CD14-positive monocyte (primary cell): ENCODE measurements around the gene TMEM94. TPM values are rescaled to one million over a fixed set of nuclear protein-coding genes. Genes with fewer than 3 reads are reported as not detected.

Source experiments
- DNase-seq, 3 donors: peaks; one replicate each; pipeline ENCODE4 v3.0.0-alpha.2; 2011 to 2022
- H2AFZ ChIP-seq: 2 replicates; pipeline ENCODE4 v1.6.0; 2012; ENCODE audit warnings: mild to moderate bottlenecking, low read depth, low read length, inconsistent platforms; ENCODE audit not compliant: insufficient read depth, poor library complexity, severe bottlenecking
- H3K27ac ChIP-seq, 2 donors: 1 replicate in 1 of 2; 2 replicates in 1 of 2; pipeline ENCODE4 v1.5.1; 2012 to 2013; ENCODE audit warnings: low read length in 2 of 2, control low read depth in 1 of 2, inconsistent platforms in 1 of 2, low read depth in 1 of 2, mild to moderate bottlenecking in 1 of 2
- H3K27me3 ChIP-seq, 2 donors: one replicate each; pipeline versions ENCODE4 v1.6.0 to v1.6.1; 2011 to 2013; ENCODE audit warnings: low read length in 2 of 2; ENCODE audit not compliant: control insufficient read depth in 2 of 2, insufficient read depth in 2 of 2
- H3K36me3 ChIP-seq, 2 donors: replicated peaks in 1 of 2; 1 replicate in 1 of 2; 2 replicates in 1 of 2; pipeline versions ENCODE4 v1.5.1 to v1.6.1; 2012 to 2013; ENCODE audit warnings: low read length in 2 of 2, control low read depth in 1 of 2, inconsistent platforms in 1 of 2, mild to moderate bottlenecking in 1 of 2; ENCODE audit not compliant: insufficient read depth in 2 of 2, control insufficient read depth in 1 of 2
- H3K4me1 ChIP-seq, 2 donors: 1 replicate in 1 of 2; 2 replicates in 1 of 2; pipeline versions ENCODE4 v1.5.1 to v1.6.1; 2012 to 2013; ENCODE audit warnings: low read length in 2 of 2, control low read depth in 1 of 2, inconsistent platforms in 1 of 2, mild to moderate bottlenecking in 1 of 2, moderate library complexity in 1 of 2; ENCODE audit not compliant: insufficient read depth in 2 of 2, control insufficient read depth in 1 of 2
- H3K4me2 ChIP-seq: replicated peaks from 2 replicates; pipeline ENCODE3; 2012; ENCODE audit warnings: low read length, moderate library complexity, mild to moderate bottlenecking; ENCODE audit not compliant: poor library complexity, severe bottlenecking; ENCODE audit errors: extremely low read depth
- H3K4me3 ChIP-seq, 3 experiments: fragments of 200-600 bp in 1 of 3; sonication (generic) in 1 of 3; replicated peaks in 1 of 3; 1 replicate in 2 of 3; 2 replicates in 1 of 3; pipeline ENCODE4 v1.5.1; 2011 to 2013; ENCODE audit warnings: low read length in 3 of 3, mild to moderate bottlenecking in 3 of 3, control low read depth in 2 of 3, low read depth in 2 of 3, inconsistent platforms in 1 of 3, moderate library complexity in 1 of 3
- H3K79me2 ChIP-seq: 2 replicates; pipeline ENCODE4 v1.6.0; 2012; ENCODE audit warnings: mild to moderate bottlenecking, control low read depth, inconsistent platforms, low read length, moderate library complexity; ENCODE audit not compliant: insufficient read depth
- H3K9ac ChIP-seq: 2 replicates; pipeline ENCODE4 v1.6.0; 2017; ENCODE audit warnings: low read length, mild to moderate bottlenecking; ENCODE audit not compliant: insufficient read depth, poor library complexity, severe bottlenecking
- H3K9me3 ChIP-seq, 2 donors: replicated peaks in 1 of 2; 1 replicate in 1 of 2; 2 replicates in 1 of 2; pipeline versions ENCODE4 v1.5.1 to v1.6.1; 2012 to 2013; ENCODE audit warnings: low read length in 2 of 2, control low read depth in 1 of 2; ENCODE audit not compliant: control insufficient read depth in 1 of 2, insufficient read depth in 1 of 2
- H4K20me1 ChIP-seq: 2 replicates; pipeline ENCODE4 v1.6.0; 2012; ENCODE audit warnings: mild to moderate bottlenecking, low read length, control low read depth, moderate library complexity; ENCODE audit not compliant: insufficient read depth
- H3K27ac Mint-ChIP-seq, 7 donors: one replicate each; pipeline ENCODE4 v1.8.0; 2020; ENCODE audit warnings: mild to moderate bottlenecking in 7 of 7, mixed read lengths in 7 of 7, moderate library complexity in 6 of 7, inconsistent platforms in 2 of 7
- H3K27me3 Mint-ChIP-seq, 3 donors: one replicate each; pipeline ENCODE4 v1.8.0; 2021 to 2022; ENCODE audit warnings: low read depth in 3 of 3, mild to moderate bottlenecking in 3 of 3, mixed read lengths in 3 of 3, moderate library complexity in 3 of 3, inconsistent platforms in 1 of 3
- H3K36me3 Mint-ChIP-seq, 2 donors: one replicate each; pipeline ENCODE4 v1.8.0; 2020; ENCODE audit warnings: mixed read lengths in 2 of 2, inconsistent platforms in 1 of 2, mild to moderate bottlenecking in 1 of 2
- H3K4me1 Mint-ChIP-seq: one replicate; pipeline ENCODE4 v1.8.0; 2020; ENCODE audit warnings: mild to moderate bottlenecking, mixed read lengths
- H3K4me3 Mint-ChIP-seq, 2 donors: one replicate each; pipeline ENCODE4 v1.8.0; 2020; ENCODE audit warnings: mild to moderate bottlenecking in 2 of 2, mixed read lengths in 2 of 2, moderate library complexity in 1 of 2
- H3K9me3 Mint-ChIP-seq, 7 donors: one replicate each; pipeline ENCODE4 v1.8.0; 2020 to 2022; ENCODE audit warnings: mixed read lengths in 7 of 7, mild to moderate bottlenecking in 6 of 7, moderate library complexity in 6 of 7, inconsistent platforms in 2 of 7
- CTCF ChIP-seq: fragments of 200-600 bp; IDR thresholded peaks from one replicate; pipeline ENCODE4 v1.8.0; 2022; ENCODE audit warnings: antibody characterized with exemption, mild to moderate bottlenecking
- WGBS: methylation state at CpG from one replicate; pipeline ENCODE4 v1.1.5; 2013; ENCODE audit warnings: missing lambda C conversion rate; ENCODE audit not compliant: insufficient coverage; 5-methylcytosine and 5-hydroxymethylcytosine counted together
- intact Hi-C, 2 donors: fragments of 100-400 bp; cut with micrococcal nuclease; formaldehyde crosslinking; loops; one replicate each; pipeline versions ENCODE4 v1.15.0 to v1.15.1; 2023
- polyA plus RNA-seq, 3 donors: library from polyadenylated mRNA; depleted of rRNA in 1 of 3; unstranded in 2 of 3; stranded (reverse) in 1 of 3; fragments of 300-500 nt in 2 of 3; fragments of >200 nt in 1 of 3; fragmentation: Illumina TruSeq in 2 of 3; gene quantifications; 1 replicate in 2 of 3; 2 replicates in 1 of 3; pipeline ENCODE4 v1.2.3, GENCODE V29; 2012 to 2021

TMEM94 gene
- polyA plus RNA-seq, 3 donors, result 7.2 to 129 (median 8.4) TPM

DNA sequence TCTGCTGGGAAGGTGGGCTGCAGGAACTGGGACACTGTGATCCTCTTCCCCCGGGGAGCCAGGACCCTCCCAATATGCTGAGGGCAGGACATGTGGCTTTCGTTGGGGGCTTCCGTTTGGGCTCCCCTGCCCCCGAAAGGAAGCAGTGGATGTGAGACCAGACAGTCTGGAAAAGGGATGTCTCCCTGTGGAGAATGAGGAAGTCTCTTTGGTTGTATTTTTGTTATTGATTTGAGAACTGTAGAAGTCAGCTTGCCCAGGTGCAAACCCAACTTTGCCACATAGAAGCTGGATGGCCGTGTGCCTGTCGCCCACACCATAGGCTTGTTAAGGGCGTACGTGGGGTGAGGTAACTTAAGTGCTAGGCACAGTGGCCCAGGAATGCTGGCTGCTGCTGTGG lies 87.8 kb downstream of the TMEM94 start:
- no peaks in the 10 kb centered on the region for H3K79me2 ChIP-seq
- H3K9ac ChIP-seq, result no peak overlapping the region
- H3K9me3 ChIP-seq, result no peaks in the 10 kb centered on the region
- H3K27ac ChIP-seq, result no peak overlapping the region
- H3K4me1 ChIP-seq, result peaks cover 0 to 5% of the 10 kb centered on the region in 2 donors
- Mint-ChIP-seq H3K4me1 (peaks cover 6% of the 10 kb centered on the region), H3K4me3 (no peak overlapping the region), H3K27me3 (peaks cover 0 to 7% (median 1%) of the 10 kb centered on the region in 3 donors), H3K27ac (no peak overlapping the region), H3K9me3 (peaks cover 0 to 2% (median 0%) of the 10 kb centered on the region in 7 donors), H3K36me3 (no peaks in the 10 kb centered on the region)
- no peak for TF ChIP-seq CTCF
- H3K27me3 ChIP-seq, result no peaks in the 10 kb centered on the region
- no peaks in the 10 kb centered on the region for H4K20me1 ChIP-seq
- no peaks in the 10 kb centered on the region for H3K36me3 ChIP-seq
- intact Hi-C loops, result no loop called here
- DNase-seq, result no peak
- no peak overlapping the region for H3K4me2 ChIP-seq
- 83% methylated on average over 4 of the region's 8 CpGs for WGBS
- no peak overlapping the region for H2AFZ ChIP-seq
- no peak overlapping the region for H3K4me3 ChIP-seq

DNA sequence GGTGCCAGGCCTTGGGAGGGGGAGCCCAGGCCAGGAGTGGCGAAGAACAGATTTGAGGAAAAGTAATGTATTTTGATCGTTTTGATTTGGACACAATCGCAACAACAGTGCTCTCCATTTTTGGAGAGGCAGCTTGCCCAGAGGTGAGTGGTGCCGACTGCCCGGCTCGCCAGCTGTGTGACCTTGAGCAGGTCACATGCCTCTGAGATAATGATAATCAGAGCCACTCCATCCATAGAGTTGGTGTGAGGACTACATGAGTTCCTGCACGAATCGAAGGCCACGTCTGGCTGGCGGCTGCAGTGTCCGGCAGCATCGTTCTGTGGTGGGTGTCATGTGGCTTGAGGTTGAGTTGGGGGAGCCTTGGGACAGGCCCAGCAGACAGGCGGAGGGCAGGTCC lies 89.7 kb downstream of the TMEM94 start:
- H3K4me3 Mint-ChIP-seq, result no peak overlapping the region
- H3K27ac Mint-ChIP-seq, result no peak overlapping the region
- peaks cover under 1% of the 10 kb centered on the region for H3K4me1 Mint-ChIP-seq
- H3K4me1 ChIP-seq, result peaks cover 0 to under 1% of the 10 kb centered on the region in 2 donors
- H3K27me3 ChIP-seq, result no peaks in the 10 kb centered on the region
- no peaks in the 10 kb centered on the region for H3K79me2 ChIP-seq
- H3K4me2 ChIP-seq, result no peak overlapping the region
- 96% methylated on average over 9 of the region's 13 CpGs for WGBS
- H2AFZ ChIP-seq, result no peak overlapping the region
- no peak overlapping the region for H3K4me3 ChIP-seq
- H3K27me3 Mint-ChIP-seq, result peaks cover 0 to 7% (median 1%) of the 10 kb centered on the region in 3 donors
- no peak overlapping the region for H3K27ac ChIP-seq
- H3K36me3 Mint-ChIP-seq, result no peaks in the 10 kb centered on the region
- no peak for TF ChIP-seq CTCF
- H3K36me3 ChIP-seq, result no peaks in the 10 kb centered on the region
- no peaks in the 10 kb centered on the region for H4K20me1 ChIP-seq
- H3K9me3 Mint-ChIP-seq, result peaks cover 0 to 2% (median 0%) of the 10 kb centered on the region in 7 donors
- intact Hi-C loops, result no loop called here
- no peaks in the 10 kb centered on the region for H3K9me3 ChIP-seq
- H3K9ac ChIP-seq, result no peak overlapping the region
- DNase-seq, result no peak
